ENCODE results near the gene BICDL1. TPM values are rescaled to one million over a fixed set of nuclear protein-coding genes. Genes with fewer than 3 reads are reported as not detected.

Gene BICDL1
- total RNA-seq, 1 donor from 2014 or later = 2.8 TPM

DNA sequence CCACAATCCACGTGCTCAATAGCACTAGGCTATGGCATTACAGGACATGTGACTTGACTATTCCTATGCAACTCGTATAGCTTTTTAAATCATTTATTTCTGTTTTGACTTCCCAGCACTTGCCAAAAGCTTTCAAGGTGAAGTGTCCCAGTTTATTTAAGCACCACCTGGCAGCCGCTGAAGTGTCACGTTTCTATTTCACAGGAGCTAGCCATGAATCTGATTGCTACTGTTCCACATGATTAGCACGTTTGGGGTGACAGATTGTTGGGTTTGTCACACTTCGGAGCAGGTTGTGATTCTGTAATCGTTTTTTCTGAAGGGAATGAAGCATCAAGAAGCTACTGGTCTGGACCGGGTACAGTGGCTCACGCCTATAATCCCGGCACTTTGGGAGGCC, 39.9 kb upstream of the BICDL1 start:
- H3K36me3 Mint-ChIP-seq (ENCODE audit: low read depth, unreplicated experiment) = no peaks in the 10 kb centered on the region
- H3K4me3 Mint-ChIP-seq (ENCODE audit: unreplicated experiment) = no peak overlapping the region

DNA sequence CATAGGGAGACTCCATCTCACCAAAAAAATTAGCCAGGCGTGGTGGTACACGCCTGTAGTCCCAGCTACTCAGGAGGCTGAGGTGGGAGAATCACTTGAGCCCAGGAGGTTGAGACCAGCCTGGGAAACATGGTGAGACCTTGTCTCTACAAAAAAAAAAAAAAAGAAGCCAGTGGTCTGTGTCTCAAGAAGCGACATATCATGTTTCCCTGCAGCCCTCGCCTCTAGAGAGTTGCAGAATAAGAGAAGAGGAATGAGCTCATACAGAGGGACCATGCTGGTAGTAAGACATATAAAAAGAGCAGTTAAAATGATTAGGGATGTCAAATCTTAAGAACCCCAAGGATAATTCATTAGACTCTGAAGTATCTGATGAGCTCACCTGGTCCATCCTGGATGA, 39.4 kb upstream of the BICDL1 start:
- TF ChIP-seq, protein P1, sequence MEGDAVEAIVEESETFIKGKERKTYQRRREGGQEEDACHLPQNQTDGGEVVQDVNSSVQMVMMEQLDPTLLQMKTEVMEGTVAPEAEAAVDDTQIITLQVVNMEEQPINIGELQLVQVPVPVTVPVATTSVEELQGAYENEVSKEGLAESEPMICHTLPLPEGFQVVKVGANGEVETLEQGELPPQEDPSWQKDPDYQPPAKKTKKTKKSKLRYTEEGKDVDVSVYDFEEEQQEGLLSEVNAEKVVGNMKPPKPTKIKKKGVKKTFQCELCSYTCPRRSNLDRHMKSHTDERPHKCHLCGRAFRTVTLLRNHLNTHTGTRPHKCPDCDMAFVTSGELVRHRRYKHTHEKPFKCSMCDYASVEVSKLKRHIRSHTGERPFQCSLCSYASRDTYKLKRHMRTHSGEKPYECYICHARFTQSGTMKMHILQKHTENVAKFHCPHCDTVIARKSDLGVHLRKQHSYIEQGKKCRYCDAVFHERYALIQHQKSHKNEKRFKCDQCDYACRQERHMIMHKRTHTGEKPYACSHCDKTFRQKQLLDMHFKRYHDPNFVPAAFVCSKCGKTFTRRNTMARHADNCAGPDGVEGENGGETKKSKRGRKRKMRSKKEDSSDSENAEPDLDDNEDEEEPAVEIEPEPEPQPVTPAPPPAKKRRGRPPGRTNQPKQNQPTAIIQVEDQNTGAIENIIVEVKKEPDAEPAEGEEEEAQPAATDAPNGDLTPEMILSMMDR (IDR thresholded peaks at IDR 0.05; ENCODE audit: unreplicated experiment) = no peak
- Mint-ChIP-seq H3K27ac (ENCODE audit: unreplicated experiment) (no peak overlapping the region), H3K27me3 (ENCODE audit: unreplicated experiment) (no peaks in the 10 kb centered on the region), H3K4me3 (ENCODE audit: unreplicated experiment) (no peak overlapping the region), H3K36me3 (ENCODE audit: low read depth, unreplicated experiment) (no peaks in the 10 kb centered on the region), H3K4me1 (ENCODE audit: unreplicated experiment) (no peaks in the 10 kb centered on the region), H3K9me3 (ENCODE audit: unreplicated experiment) (no peaks in the 10 kb centered on the region)
- DNase-seq (ENCODE audit: low spot score) = no peak

More for the DNA sequence above, 39.9 kb upstream of the BICDL1 start:
- no peaks in the 10 kb centered on the region for H3K27me3 Mint-ChIP-seq (ENCODE audit: unreplicated experiment)
- TF ChIP-seq, protein P1 (IDR thresholded peaks at IDR 0.05; ENCODE audit: unreplicated experiment) = no peak
- no peak for DNase-seq (ENCODE audit: low spot score)
- H3K9me3 Mint-ChIP-seq (ENCODE audit: unreplicated experiment) = no peaks in the 10 kb centered on the region
- H3K4me1 Mint-ChIP-seq (ENCODE audit: unreplicated experiment) = no peaks in the 10 kb centered on the region
- H3K27ac Mint-ChIP-seq (ENCODE audit: unreplicated experiment) = no peak overlapping the region

DNA sequence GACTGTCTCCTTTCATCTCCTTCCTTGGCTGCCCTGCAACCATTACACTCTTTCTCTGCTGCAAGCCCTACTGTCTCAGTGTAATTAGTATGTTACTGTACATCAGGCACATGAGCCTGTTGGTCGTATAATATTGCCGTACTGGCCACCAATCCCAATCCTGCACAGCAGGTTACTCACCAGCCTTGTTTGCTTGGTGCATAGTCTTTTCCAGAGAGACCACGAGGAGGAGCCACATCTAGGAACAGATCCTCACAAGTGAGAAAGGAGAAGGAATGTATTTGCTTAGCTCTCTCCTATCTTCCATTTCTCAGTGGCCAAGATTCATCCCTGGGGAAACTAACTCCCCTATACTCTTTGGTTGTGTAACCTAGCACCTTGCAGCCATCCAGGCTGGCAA, 33.0 kb upstream of the BICDL1 start:
- TF ChIP-seq, protein P1 (IDR thresholded peaks at IDR 0.05; ENCODE audit: unreplicated experiment) = no peak
- peaks cover 5% of the 10 kb centered on the region for H3K27me3 Mint-ChIP-seq (ENCODE audit: unreplicated experiment)
- no peaks in the 10 kb centered on the region for H3K9me3 Mint-ChIP-seq (ENCODE audit: unreplicated experiment)
- no peak for DNase-seq (ENCODE audit: low spot score)
- H3K36me3 Mint-ChIP-seq (ENCODE audit: low read depth, unreplicated experiment) = peaks cover 7% of the 10 kb centered on the region
- H3K4me1 Mint-ChIP-seq (ENCODE audit: unreplicated experiment) = no peaks in the 10 kb centered on the region
- H3K27ac Mint-ChIP-seq (ENCODE audit: unreplicated experiment) = no peak overlapping the region
- no peak overlapping the region for H3K4me3 Mint-ChIP-seq (ENCODE audit: unreplicated experiment)

DNA sequence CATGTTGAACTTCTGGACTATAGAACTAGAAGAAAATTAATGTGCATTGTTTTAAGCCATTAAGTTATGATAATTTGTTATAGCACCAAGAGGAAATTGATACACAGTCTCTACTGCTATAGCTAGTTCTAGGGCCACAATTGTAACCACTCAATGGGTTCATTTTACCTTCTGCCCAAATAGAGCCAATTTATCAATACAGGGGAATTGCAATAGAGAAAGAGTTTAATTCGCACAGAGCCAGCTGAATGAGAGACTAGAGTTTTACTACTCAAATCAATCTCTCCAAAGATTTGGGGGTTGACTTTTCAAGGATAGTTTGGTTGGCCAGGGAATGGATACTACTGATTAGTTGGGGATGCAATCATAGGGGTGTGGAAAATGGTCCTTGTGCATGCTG, 31.9 kb upstream of the BICDL1 start:
- no peak for DNase-seq (ENCODE audit: low spot score)
- H3K4me1 Mint-ChIP-seq (ENCODE audit: unreplicated experiment) = no peaks in the 10 kb centered on the region
- H3K27me3 Mint-ChIP-seq (ENCODE audit: unreplicated experiment) = peaks cover 5% of the 10 kb centered on the region
- no peak overlapping the region for H3K27ac Mint-ChIP-seq (ENCODE audit: unreplicated experiment)
- H3K4me3 Mint-ChIP-seq (ENCODE audit: unreplicated experiment) = no peak overlapping the region
- TF ChIP-seq, protein P1 (IDR thresholded peaks at IDR 0.05; ENCODE audit: unreplicated experiment) = no peak
- H3K36me3 Mint-ChIP-seq (ENCODE audit: low read depth, unreplicated experiment) = peaks cover 7% of the 10 kb centered on the region
- no peaks in the 10 kb centered on the region for H3K9me3 Mint-ChIP-seq (ENCODE audit: unreplicated experiment)

DNA sequence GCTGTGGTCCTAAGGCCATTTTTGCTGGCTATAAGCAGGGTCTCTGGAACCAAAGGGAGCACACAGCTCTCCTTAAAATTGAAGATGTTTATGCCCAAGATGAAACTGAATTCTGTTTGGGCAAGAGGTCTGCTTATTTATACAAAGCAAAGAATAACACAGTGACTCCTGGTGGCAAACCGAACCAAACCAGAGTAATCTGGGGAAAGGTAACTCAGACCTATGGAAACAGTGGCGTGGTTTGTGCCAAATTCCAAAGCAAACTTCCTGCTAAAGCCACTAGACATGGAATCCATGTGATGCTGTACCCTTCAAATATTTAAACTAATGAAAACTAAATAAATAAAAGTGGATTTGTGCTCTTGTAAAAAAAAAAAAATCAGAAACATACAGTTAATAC, 29.6 kb upstream of the BICDL1 start:
- H3K4me1 Mint-ChIP-seq (ENCODE audit: unreplicated experiment) = no peaks in the 10 kb centered on the region
- no peak overlapping the region for H3K27ac Mint-ChIP-seq (ENCODE audit: unreplicated experiment)
- TF ChIP-seq, protein P1 (IDR thresholded peaks at IDR 0.05; ENCODE audit: unreplicated experiment) = no peak
- no peak for DNase-seq (ENCODE audit: low spot score)
- H3K27me3 Mint-ChIP-seq (ENCODE audit: unreplicated experiment) = peaks cover 5% of the 10 kb centered on the region
- peaks cover 7% of the 10 kb centered on the region for H3K36me3 Mint-ChIP-seq (ENCODE audit: low read depth, unreplicated experiment)
- H3K4me3 Mint-ChIP-seq (ENCODE audit: unreplicated experiment) = no peak overlapping the region
- H3K9me3 Mint-ChIP-seq (ENCODE audit: unreplicated experiment) = no peaks in the 10 kb centered on the region

Data from endothelial cell (in vitro differentiated cells).